GM18502 (cell line): ENCODE measurements around the gene SCN4A.
"Not testable (repeated sequence)": the region's sequence is repeated elsewhere in the genome, so short reads cannot be mapped to it uniquely, and the experiment has no call there.

Experiments
- ATAC-seq: cut with Tn5 transposase; IDR thresholded peaks from one replicate; pipeline ENCODE4 v1.9.1; 2021; ENCODE audit warnings: mild to moderate bottlenecking; ENCODE audit not compliant: unreplicated experiment, poor library complexity

Gene SCN4A

DNA sequence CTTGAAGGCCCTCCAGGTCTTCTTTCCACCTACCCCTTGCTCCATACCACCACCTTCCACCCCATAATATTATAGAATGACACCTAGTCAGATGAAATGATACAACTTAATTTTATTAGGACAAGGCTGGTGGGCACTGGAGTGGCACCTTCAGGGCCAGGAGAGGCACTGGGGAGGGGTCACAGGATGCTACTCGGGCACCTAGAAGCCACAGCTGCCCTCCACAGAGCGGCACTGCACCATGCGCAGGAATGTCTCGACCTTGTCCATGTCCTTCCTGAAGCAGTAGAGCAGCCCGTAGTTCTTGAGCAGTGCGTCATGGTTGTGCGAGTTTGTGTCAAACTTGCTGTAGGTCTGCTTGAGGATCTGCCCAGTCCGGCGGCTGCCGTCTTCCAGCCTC is 77.9 kb downstream of the SCN4A start:
- not testable (repeated sequence) for ATAC-seq

DNA sequence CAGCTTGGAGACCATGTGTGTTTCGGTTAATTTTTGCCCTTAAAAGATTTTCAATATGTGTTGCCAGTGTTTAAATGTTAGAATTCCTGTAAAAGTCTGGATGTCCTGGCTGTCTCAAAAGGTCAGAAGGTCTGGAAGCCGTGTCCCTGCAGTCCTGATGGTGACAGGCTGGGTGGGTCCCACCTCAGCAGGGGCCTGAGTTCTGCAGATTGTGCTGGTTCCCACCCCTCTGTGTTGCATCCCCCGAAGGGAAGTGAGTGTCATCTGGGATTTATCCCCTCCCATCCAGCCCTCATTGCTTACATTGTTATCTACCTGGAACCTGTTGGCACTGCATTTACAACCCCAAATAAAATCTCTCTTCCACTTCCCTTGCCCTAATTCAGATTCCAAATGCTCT is 78.7 kb downstream of the SCN4A start:
- not testable (repeated sequence) for ATAC-seq

DNA sequence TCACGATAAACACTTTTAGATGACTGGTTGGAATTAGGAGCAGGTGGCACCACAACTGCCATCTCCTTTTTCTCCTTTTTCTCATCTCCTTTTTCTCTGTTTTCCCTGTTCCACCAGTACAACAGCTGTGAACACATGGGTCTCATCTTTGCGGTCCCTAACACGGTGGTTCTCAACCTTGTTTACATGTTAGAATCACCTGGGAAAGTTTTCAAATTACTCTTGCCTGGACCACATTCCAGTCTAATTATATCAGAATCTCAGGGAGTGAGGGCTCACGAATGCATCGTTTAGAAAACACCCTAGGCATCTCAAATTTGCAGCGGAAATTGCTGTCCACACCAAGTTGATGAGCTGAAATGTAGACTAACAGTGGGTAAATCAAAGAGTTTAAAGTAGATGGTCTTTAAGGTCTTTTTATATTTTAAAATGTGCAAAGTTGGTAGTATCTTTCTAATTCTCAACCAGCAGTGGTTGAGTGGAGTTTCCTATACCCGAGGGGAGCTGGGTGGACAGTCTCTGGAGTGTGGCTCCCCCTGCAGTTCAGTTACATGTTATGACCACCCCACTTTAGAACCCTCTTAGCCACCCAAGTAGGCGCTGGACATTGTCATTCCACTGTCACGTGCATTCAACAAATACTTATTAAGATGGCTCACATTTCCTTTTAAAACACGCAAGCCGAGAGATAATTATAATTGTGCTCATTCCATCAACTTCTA is 80.2 kb downstream of the SCN4A start:
- ATAC-seq: not testable (repeated sequence)

DNA sequence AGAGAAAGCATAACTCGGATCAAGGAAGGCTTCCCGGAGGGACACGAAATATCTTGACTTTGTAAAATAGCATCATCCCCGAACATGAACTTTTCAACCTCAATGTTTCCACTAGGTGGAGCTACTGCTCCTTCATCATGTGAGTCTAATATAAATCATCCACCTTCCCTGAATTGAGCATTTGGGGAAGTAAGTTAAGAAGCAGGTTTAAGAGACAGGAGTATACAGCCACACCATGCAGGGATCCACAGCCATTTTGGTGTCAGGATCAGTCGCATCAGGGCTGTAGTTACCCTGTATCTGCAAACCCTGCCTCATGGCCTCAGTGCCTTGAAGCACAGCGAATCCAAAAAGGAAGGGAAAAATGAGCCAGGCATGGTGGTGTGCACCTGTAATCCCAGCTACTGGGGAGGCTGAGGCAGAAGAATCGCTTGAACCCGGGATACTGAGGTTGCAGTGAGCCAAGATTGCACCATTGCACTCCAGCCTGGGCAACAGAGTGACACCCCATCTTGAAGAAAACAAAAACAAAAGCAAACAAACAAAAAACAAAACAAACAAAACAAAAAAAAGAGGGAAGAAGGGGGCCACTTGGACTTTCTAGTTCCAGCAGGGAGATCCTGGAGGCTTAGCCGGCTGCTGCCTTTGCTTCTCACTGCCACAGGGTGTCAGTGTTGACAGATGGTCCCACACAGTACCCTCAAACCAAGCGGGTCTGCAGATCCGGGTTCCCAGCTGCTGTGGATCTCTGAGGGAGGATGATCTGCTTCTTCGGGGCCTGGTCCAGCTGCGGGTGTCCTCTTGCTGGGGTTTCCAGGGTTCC is 83.5 kb downstream of the SCN4A start:
- not testable (repeated sequence) for ATAC-seq
